Heart left ventricle (tissue), 16 donors: ENCODE measurements around the gene CCS. TPM values are rescaled to one million over a fixed set of nuclear protein-coding genes. Genes with fewer than 3 reads are reported as not detected.

Source experiments
- ATAC-seq, 4 donors: fragments of 200-7000 bp; cut with Tn5 transposase; one replicate each; pipeline ENCODE4 v1.9.1; 2020 to 2022; ENCODE audit warnings: moderate library complexity in 4 of 4, mild to moderate bottlenecking in 3 of 4, moderate number of reproducible peaks in 1 of 4
- DNase-seq, 5 donors: peaks; one replicate each; pipeline ENCODE4 v3.0.0-alpha.2; 2020
- H3K27ac ChIP-seq, 12 donors: fragments of 200-600 bp; sonication (generic) in 4 of 12; one replicate each; pipeline versions ENCODE4 v1.5.0 to v1.8.0; 2016 to 2022; ENCODE audit warnings: mild to moderate bottlenecking in 2 of 12
- H3K27me3 ChIP-seq, 9 donors: fragments of 200-600 bp; sonication (generic) in 2 of 9; one replicate each; pipeline versions ENCODE4 v1.5.1 to v1.8.0; 2016 to 2022; ENCODE audit warnings: mild to moderate bottlenecking in 3 of 9
- H3K36me3 ChIP-seq, 9 donors: fragments of 200-600 bp; sonication (generic) in 2 of 9; one replicate each; pipeline versions ENCODE4 v1.5.0 to v1.8.0; 2018 to 2022; ENCODE audit warnings: mild to moderate bottlenecking in 2 of 9
- H3K4me1 ChIP-seq, 12 donors: fragments of 200-600 bp; sonication (generic) in 4 of 12; one replicate each; pipeline versions ENCODE4 v1.5.0 to v1.8.0; 2016 to 2022; ENCODE audit warnings: mild to moderate bottlenecking in 3 of 12
- H3K4me3 ChIP-seq, 12 donors: fragments of 200-600 bp; sonication (generic) in 4 of 12; one replicate each; pipeline versions ENCODE4 v1.5.0 to v1.8.0; 2017 to 2022; ENCODE audit warnings: mild to moderate bottlenecking in 9 of 12, moderate library complexity in 4 of 12
- H3K9me3 ChIP-seq, 12 donors: fragments of 200-600 bp; sonication (generic) in 4 of 12; one replicate each; pipeline versions ENCODE4 v1.5.0 to v1.8.0; 2016 to 2022; ENCODE audit warnings: mild to moderate bottlenecking in 1 of 12
- CTCF ChIP-seq, 12 donors: fragments of 200-600 bp; sonication (generic) in 4 of 12; IDR thresholded peaks; one replicate each; pipeline versions ENCODE4 v1.5.0 to v1.8.0; 2018 to 2022; ENCODE audit warnings: antibody characterized with exemption in 12 of 12, mild to moderate bottlenecking in 5 of 12
- POLR2A ChIP-seq, 2 donors: fragments of 450-650 bp; IDR thresholded peaks; one replicate each; pipeline ENCODE4 v1.6.1; 2017; ENCODE audit warnings: antibody characterized with exemption in 2 of 2, mild to moderate bottlenecking in 2 of 2, moderate library complexity in 2 of 2
- WGBS, 4 donors: extraction: QIAGEN DNeasy Blood & Tissue Kit in 2 of 4; methylation state at CpG; one replicate each; pipeline versions ENCODE4 v1.1.5 to v1.1.7; 2013 to 2018; 5-methylcytosine and 5-hydroxymethylcytosine counted together
- intact Hi-C, 10 donors: fragments of 100-400 bp; cut with DNase I; formaldehyde crosslinking; loops; one replicate each; pipeline versions ENCODE4 v1.11.1 to v1.14.2; 2022
- polyA plus RNA-seq, 2 donors: library from polyadenylated mRNA; stranded (reverse); fragments of 200-250 nt; gene quantifications; one replicate each; pipeline ENCODE4 v1.2.3, GENCODE V29; 2013
- total RNA-seq, 9 donors: library from RNA; depleted of rRNA in 2 of 9; stranded (reverse); fragments of >200 nt in 2 of 9; fragmentation: NEBNext Ultra II Directional in 3 of 9; extraction: Animal tissue kit (Norgen Biotek cat#: 25700) in 3 of 9; gene quantifications; one replicate each; pipeline versions ENCODE4 v1.1.0 to v1.2.4, GENCODE V29; 2016 to 2023
- donor health status: ischemic (EF 13 %, LVEDD 7.1; RV severe dilation, severe dysfunction).
- donor health status: healthy with polysubstance abuse.
- donor health status: DM: no; HTN: yes; CAD: no.
- donor health status: DM: no; HTN: no; CAD: no.
- donor health status: ischemic (EF 25% LVEDD 6.9; RV normal size, moderate dysfunction).
- donor health status: ischemic (EF 25% LVEDD 5.7; RV mildly dilated, moderate dysfunction).
- donor health status: healthy.
- donor health status: DM: yes; HTN: yes; CAD: no.
- donor health status: ischemic (EF 35%, LVEDD 5.7; RV mildly dilated, moderate dysfunction).
- donor health status: nonischemic (EF 11% LVEDD 7.7; RV severe dilation, severe dysfunction).
- donor health status: DM: yes; HTN: yes; CAD: no.
- donor health status: PGD.
- donor health status: ischemic (EF 29% LVEDD 5.4; RV normal size, mild dysfunction).
- donor health status: nonischemic (EF 23%, LVEDD 6.1; RV moderate dilation, normal function).

The CCS gene
- total and polyA plus RNA-seq, 11 donors: 13.9 to 41.1 (median 20.1) TPM

GRCh38 chr11:66570079-66570849 is 22.7 kb upstream of the CCS start:
- Histone ChIP-seq H3K27ac (no peak overlapping the region), H3K4me3 (no peak overlapping the region), H3K36me3 (peaks cover 0 to 10% (median 0%) of the 10 kb centered on the region in 9 donors), H3K4me1 (peaks cover 0 to 17% (median 12%) of the 10 kb centered on the region in 12 donors), H3K9me3 (no peaks in the 10 kb centered on the region), H3K27me3 (peaks cover 0 to 6% (median 0%) of the 10 kb centered on the region in 9 donors)
- DNase-seq (no peak), ATAC-seq (no peak)
- TF ChIP-seq CTCF (IDR thresholded peaks at IDR 0.05) (no peak), POLR2A (IDR thresholded peaks at IDR 0.05) (no peak)
- intact Hi-C loops: loop anchor here in 2 of 10 donors (10.0 kb wide), 1 partner anchor 265 kb away; no protein-coding TSS in a partner anchor
- WGBS, 4 donors: 55 to 65% (median 58%) methylated on average over 5 of the region's 5 CpGs

DNA sequence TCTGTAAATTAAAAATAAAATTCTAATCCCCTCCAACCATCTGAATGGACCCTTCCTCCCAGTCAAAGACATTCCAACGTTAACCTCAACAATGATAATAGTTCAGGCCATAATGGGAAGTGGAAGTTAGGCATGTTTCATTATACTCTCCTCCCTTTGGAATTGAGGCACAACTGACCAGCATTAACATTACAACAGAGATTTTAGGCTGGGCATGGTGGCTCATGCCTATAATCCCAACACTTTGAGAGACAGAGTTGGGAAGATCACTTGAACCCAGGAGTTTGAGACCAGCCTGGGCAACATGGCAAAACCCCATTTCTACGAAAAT is 22.2 kb upstream of the CCS start:
- TF ChIP-seq CTCF (IDR thresholded peaks at IDR 0.05) (no peak), POLR2A (IDR thresholded peaks at IDR 0.05) (no peak)
- peaks cover 0 to 5% (median 0%) of the 10 kb centered on the region in 9 donors for H3K36me3 ChIP-seq
- H3K9me3 ChIP-seq: no peaks in the 10 kb centered on the region
- no peak for DNase-seq
- no peak overlapping the region for H3K27ac ChIP-seq
- WGBS, 4 donors: 69 to 88% (median 72%) methylated on average over 2 of the region's 2 CpGs
- H3K4me1 ChIP-seq: peaks cover 0 to 17% (median 12%) of the 10 kb centered on the region in 12 donors
- H3K27me3 ChIP-seq: peaks cover 0 to 6% (median 0%) of the 10 kb centered on the region in 9 donors
- ATAC-seq: no peak
- intact Hi-C loops: loop anchor here in 2 of 10 donors (10.0 kb wide), 1 partner anchor 264 kb away; no protein-coding TSS in a partner anchor
- H3K4me3 ChIP-seq: no peak overlapping the region

DNA sequence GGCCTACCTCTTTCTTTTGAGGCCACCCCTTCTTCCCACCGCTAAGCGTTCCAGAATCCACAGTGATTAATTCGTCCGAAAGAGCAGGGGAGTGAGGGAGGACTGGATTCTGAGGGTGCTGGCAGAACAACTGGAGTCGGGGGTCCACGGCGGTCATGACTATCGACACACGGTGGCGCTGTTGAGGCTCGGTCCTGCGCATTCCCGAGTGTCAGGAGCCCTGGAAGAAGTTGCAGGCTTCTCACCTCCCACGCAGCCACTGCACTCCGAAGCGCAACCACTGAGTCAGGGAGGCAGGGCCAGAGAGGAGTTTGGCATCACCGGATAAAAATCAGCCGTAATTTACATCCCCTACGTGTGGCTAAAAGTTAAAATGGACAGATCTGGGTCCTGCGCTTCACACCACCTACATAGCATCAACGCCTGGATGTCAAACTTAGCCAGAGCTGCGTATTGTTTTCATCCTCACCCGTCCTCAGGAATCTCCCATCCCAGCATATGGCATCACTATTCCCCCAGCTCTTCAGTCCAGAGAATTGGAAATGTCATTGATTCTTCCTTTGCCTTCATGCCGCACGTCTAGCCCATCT is 13.9 kb upstream of the CCS start:
- DNase-seq: peak; percentile 79 to 90 (median 82)
- H3K36me3 ChIP-seq: no peaks in the 10 kb centered on the region
- intact Hi-C loops: loop anchor here (1.0 to 10.0 kb wide), 4 partner anchors 98 to 256 kb away; partner anchors contain the start of gene RBM4B (in 1 of the 10)
- H3K9me3 ChIP-seq: peaks cover 0 to 9% (median 0%) of the 10 kb centered on the region in 12 donors
- ATAC-seq: peak; percentile 78 to 97 (median 88)
- peaks cover 0 to 8% (median 0%) of the 10 kb centered on the region in 12 donors for H3K4me1 ChIP-seq
- no peak overlapping the region for H3K4me3 ChIP-seq
- H3K27me3 ChIP-seq: no peaks in the 10 kb centered on the region
- TF ChIP-seq CTCF (IDR thresholded peaks at IDR 0.05): peak; percentile 72 to 87 (median 82)
- TF ChIP-seq POLR2A (IDR thresholded peaks at IDR 0.05): no peak
- 15 to 17% (median 15%) methylated on average over 25 of the region's 25 CpGs for WGBS, 4 donors
- no peak overlapping the region for H3K27ac ChIP-seq

DNA sequence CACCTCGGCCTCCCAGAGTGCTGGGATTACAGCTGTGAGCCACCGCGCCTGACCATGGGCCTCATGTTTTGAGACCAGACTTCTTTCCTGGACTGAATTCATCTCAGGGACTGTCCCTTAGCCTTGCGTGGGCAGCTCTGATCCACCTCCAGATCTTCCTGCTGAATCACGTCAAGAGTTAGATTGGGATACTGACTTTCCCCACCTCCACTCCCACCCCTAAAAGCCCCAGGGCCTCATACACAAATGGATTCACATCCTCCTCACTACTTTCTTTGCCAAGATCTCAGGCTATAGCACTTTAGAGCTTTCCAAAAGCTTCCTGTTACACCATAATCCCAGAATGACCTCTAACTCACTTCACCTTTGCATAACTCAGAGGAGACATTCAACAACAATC is 12.2 kb upstream of the CCS start:
- Histone ChIP-seq H3K36me3 (no peaks in the 10 kb centered on the region), H3K9me3 (peaks cover 0 to 9% (median 0%) of the 10 kb centered on the region in 12 donors), H3K4me3 (no peak overlapping the region), H3K27me3 (no peaks in the 10 kb centered on the region), H3K4me1 (peaks cover 0 to 8% (median 0%) of the 10 kb centered on the region in 12 donors), H3K27ac (no peak overlapping the region)
- intact Hi-C loops: loop anchor here in 3 of 10 donors (2.0 to 10.0 kb wide), 3 partner anchors 58 to 254 kb away; partner anchors contain the start of gene RBM4 (in 1 of the 3)
- 54 to 65% (median 58%) methylated on average over 5 of the region's 5 CpGs for WGBS, 4 donors
- ATAC-seq (peak in 1 of 4 donors; percentile 45), DNase-seq (no peak)
- TF ChIP-seq CTCF (IDR thresholded peaks at IDR 0.05): no peak
- no peak for TF ChIP-seq POLR2A (IDR thresholded peaks at IDR 0.05)
